HG03280 (cell line): ENCODE results near the gene XIAP.
A peak's percentile ranks its signal among the peaks of the same experiment; 100 is the strongest.
"Not testable (repeated sequence)": the region's sequence is repeated elsewhere in the genome, so short reads cannot be mapped to it uniquely, and the experiment has no call there.

Source experiments
- ATAC-seq: cut with Tn5 transposase; IDR thresholded peaks from one replicate; pipeline ENCODE4 v1.9.1; 2021; ENCODE audit warnings: mild to moderate bottlenecking, moderate library complexity; ENCODE audit not compliant: unreplicated experiment

The XIAP gene

GRCh38 chrX:123873956-123874355 lies 14.1 kb downstream of the XIAP start:
- ATAC-seq = no peak

- no peak for ATAC-seq
These were observed 16.3 kb downstream of the XIAP start for GRCh38 chrX:123876177-123876576.

DNA sequence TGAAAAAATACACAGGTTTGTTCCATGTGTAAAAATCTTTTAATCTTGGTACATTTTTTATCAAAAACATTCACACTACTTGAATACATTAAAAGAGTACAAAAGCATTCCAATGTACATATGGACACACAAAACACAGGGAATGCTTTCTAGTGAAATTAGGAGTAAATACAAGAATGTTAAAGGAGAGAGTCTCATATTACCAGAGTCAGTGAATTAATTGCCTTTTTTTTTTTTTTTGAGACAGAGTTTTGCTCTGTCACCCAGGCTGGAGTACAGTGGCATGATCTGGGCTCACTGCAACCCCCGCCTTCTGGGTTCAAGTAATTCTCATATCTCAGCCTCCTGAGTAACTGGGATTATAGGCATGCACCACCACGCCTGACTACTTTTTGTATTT lies 17.0 kb downstream of the XIAP start:
- ATAC-seq = no peak

DNA sequence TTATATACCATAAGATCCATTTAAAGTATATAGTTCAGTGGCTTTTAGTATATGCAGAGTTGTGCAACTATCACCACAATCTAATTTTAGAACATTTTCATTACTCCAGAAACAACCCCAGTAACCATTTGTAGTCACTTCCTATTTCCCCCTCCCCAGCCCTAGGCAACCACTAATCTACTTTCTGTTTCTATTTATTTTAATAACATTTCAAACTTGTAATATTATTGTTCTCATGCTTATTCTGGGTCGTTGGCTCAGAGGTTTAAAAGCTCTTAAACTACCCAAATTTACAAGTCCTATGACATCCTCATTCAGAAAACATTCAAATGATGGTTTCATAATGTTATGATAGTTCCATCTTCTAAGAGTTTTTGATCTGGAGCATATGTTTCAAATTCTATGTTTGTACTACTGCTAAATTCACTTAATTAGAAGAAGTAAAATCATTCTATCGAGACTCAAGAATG lies 18.4 kb downstream of the XIAP start:
- peak; percentile 80 for ATAC-seq

GRCh38 chrX:123881330-123881729 lies 21.5 kb downstream of the XIAP start:
- no peak for ATAC-seq

- ATAC-seq = no peak
These were observed 22.5 kb downstream of the XIAP start for GRCh38 chrX:123882391-123882790.

- no peak for ATAC-seq
These were observed 25.1 kb downstream of the XIAP start for GRCh38 chrX:123884809-123885408.

DNA sequence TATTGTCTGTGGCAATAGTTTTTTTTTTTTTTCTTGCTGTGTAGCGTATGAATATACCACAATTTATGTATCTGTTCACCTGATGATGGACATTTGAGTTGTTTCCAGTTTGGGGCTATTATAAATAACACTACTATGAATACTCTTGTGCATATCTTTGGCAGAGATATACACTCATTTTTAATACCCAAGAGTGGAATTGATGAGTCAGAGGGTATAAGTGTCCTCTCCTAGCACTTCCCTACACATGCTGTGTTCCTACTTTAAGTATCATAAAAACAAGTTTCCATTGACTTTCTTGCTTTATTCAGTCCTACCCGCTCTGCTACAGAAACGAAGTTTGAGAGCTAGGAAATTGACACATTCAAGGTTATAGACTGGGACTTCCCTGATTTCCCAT lies 39.8 kb downstream of the XIAP start:
- no peak for ATAC-seq

DNA sequence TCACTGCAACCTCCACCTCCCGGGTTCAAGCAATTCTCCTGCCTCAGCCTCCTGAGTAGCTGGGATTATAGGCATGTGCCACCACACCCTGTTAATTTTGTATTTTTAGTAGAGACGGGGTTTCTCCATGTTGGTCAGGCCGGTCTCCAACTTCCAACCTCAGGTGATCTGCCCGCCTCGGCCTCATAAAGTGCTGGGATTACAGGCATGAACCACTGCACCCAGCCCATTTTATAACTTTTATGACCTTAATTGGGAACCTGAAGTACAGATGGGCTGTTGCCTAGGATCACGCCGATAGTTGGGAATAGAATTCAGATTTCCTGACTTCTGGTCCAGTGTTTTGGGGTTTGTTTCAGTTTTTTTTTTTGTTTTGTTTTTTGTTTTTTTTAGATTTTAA lies 43.4 kb downstream of the XIAP start:
- ATAC-seq = not testable (repeated sequence)

DNA sequence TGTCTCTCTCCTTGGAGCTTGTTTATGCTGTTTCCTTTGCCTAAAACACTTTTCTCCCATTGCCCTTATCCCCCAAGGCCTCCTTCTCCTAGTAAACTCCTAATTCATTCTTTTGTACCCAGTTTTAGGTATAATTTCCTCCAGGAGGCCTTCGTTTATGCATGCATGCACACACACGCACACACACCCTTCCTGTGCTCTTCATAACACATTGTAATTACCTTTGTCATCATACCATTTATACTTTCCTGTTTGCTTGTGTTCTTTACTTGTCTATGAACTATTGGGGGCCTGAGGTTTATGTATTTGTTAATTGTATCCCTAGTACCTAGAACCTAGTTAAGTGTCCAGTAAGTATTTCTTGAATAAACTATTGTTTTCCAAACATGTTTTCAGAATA lies 45.5 kb downstream of the XIAP start:
- no peak for ATAC-seq

DNA sequence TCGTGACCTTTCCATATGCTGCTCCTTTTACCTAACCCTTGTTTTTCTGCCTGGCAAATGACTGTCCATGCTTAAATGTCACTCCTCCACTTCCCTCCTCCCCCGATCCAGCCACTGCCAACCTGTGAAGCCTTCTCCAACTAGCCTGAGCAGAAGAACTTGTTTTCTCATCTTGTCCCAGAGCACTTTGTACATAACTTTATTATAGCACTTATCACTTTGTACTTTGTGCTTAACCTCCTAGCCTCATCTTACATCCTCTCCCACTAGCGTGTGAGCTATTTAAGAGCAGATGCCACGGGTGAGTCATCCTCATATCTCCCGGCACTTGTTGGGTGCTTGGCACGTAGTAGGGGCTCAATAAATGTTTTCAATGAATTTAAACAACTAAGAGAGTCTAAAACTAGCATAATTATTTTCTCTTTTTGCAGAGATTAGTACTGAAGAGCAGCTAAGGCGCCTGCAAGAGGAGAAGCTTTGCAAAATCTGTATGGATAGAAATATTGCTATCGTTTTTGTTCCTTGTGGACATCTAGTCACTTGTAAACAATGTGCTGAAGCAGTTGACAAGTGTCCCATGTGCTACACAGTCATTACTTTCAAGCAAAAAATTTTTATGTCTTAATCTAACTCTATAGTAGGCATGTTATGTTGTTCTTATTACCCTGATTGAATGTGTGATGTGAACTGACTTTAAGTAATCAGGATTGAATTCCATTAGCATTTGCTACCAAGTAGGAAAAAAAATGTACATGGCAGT lies 46.9 kb downstream of the XIAP start:
- no peak for ATAC-seq

GRCh38 chrX:123909523-123909922 lies 49.7 kb downstream of the XIAP start:
- no peak for ATAC-seq

- no peak for ATAC-seq
These were observed 57.2 kb downstream of the XIAP start for GRCh38 chrX:123917069-123917468.

DNA sequence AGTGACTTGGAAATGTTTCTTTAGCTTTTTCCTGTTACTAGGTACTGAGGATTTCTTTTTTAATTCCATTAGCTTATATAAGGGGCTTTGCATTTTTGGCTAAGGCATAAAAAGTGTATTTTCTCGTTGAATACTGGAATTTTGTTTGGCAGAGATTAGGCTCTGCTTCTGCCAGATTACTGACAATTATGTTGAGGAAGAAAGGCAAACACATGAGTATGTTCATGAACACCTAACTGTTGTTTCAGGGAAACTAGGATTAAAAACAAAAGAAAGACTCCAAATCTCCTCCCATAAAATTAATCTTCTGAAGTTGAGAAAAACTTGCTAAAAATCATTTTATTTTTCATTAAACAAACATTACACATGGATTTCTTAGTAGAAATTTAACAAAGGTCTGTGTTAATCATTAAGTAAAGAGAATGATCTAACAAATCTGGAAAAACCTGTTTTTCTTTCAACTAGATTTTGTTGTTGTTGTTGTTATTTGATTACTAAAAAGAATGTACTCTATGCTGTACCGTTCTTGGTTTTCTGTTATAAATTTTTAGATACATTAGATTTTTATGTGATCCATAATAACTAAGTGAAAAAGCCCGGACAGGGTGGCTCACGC lies 58.4 kb downstream of the XIAP start:
- no peak for ATAC-seq

- ATAC-seq = no peak
These were observed 60.4 kb downstream of the XIAP start for GRCh38 chrX:123920105-123920785.

GRCh38 chrX:123923211-123923610 lies 63.4 kb downstream of the XIAP start:
- no peak for ATAC-seq

- no peak for ATAC-seq
These were observed 64.3 kb downstream of the XIAP start for GRCh38 chrX:123924186-123924585.

GRCh38 chrX:123927845-123928244 lies 68.0 kb downstream of the XIAP start:
- no peak for ATAC-seq

GRCh38 chrX:123932055-123932454 lies 72.2 kb downstream of the XIAP start:
- ATAC-seq = not testable (repeated sequence)

GRCh38 chrX:123943074-123943473 lies 83.2 kb downstream of the XIAP start:
- ATAC-seq = no peak

GRCh38 chrX:123943488-123943887 lies 83.6 kb downstream of the XIAP start:
- no peak for ATAC-seq

DNA sequence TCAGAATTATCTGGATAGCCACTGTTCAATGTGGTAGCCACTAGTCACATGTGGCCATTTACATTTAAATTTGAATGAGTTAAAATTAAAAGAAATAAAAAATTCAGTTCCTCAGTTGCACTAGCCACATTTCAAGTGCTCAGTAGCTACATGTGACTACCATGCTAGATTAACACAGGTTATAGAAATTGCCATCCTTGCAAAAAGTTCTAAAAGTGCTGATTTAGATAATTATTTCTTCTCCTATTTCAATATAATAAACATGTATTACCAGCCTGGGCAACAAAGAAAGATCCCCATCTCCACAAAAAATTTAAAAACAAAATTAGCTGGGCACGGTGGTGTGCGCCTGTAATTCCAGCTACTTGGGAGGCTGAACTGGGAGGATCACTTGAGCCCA lies 90.0 kb downstream of the XIAP start:
- no peak for ATAC-seq
